ENCODE measurements around the gene DMBT1.
A peak's percentile ranks its signal among the peaks of the same experiment; 100 is the strongest.

Gene DMBT1

DNA sequence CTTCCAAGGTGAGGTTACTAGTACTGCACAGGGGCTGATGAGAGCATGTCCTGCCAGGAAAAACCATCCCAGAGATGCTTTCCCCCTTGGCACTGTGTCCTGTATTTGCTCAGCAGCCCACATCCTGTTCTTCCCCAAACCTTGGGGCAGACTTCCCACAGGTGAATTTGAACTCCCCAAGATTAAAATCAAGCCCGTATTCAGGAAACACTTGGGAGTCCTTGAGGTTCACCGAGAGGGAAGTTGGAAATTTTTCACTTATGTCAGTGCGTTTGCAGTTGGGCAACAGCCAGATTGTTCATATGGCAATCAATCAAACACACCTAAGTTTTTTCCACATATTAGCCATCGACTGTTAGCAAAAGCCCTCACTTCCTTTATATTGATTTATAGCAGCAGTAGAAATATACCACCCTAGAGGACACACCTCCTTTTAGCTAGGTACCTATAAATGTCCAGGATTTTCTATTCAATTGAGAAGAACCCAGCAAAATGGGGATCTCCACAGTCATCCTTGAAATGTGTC is at the start of gene DMBT1:
Gene DMBT1 (plus strand): TSS at position 476 of the 526 bp plus-strand sequence. CDS start 17 bp downstream, at position 493.
- H3K27me3 Mint-ChIP-seq: peaks cover 37% of the 10 kb centered on the region
- H3K36me3 Mint-ChIP-seq: peaks cover 4% of the 10 kb centered on the region
- no peaks in the 10 kb centered on the region for H3K4me1 Mint-ChIP-seq
- H3K27ac Mint-ChIP-seq: no peak within 1 kb of the TSS
- H3K4me3 Mint-ChIP-seq: no peak within 1 kb of the TSS
- ATAC-seq: no peak
- H3K9me3 Mint-ChIP-seq: peaks cover 3% of the 10 kb centered on the region

GRCh38 chr10:122513053-122513452 is 47.5 kb upstream of the DMBT1 start:
- H3K27ac Mint-ChIP-seq: no peak overlapping the region
- peaks cover 16% of the 10 kb centered on the region for H3K27me3 Mint-ChIP-seq
- no peaks in the 10 kb centered on the region for H3K9me3 Mint-ChIP-seq
- ATAC-seq: no peak
- H3K4me1 Mint-ChIP-seq: peaks cover 4% of the 10 kb centered on the region
- no peaks in the 10 kb centered on the region for H3K36me3 Mint-ChIP-seq
- H3K4me3 Mint-ChIP-seq: no peak overlapping the region

GRCh38 chr10:122514045-122514840 is 46.3 kb upstream of the DMBT1 start:
- H3K27me3 Mint-ChIP-seq: peaks cover 21% of the 10 kb centered on the region
- H3K4me1 Mint-ChIP-seq: peaks cover 4% of the 10 kb centered on the region
- H3K9me3 Mint-ChIP-seq: no peaks in the 10 kb centered on the region
- H3K4me3 Mint-ChIP-seq: no peak overlapping the region
- H3K27ac Mint-ChIP-seq: no peak overlapping the region
- ATAC-seq: no peak
- no peaks in the 10 kb centered on the region for H3K36me3 Mint-ChIP-seq

DNA sequence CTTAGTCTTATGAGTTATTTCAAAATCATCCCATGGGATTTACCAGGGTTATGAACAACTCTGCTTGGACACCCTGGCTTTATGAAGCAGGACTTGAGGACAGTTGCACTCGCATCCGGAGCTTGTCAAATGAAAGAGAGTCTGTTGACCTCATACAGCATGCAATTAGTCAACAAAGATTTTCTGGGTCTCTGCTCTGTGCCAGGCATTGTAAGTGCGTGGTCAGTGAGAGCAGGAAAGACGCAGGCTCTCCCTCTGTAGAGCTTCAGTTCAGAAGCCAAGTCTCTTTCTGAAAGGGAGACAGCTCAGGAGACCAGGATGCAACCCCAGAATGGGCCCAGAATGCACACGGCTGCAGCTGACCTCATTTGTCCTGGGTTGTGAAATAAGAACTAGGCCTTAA is 45.5 kb upstream of the DMBT1 start:
- Mint-ChIP-seq H3K27ac (no peak overlapping the region), H3K27me3 (peaks cover 18% of the 10 kb centered on the region), H3K9me3 (no peaks in the 10 kb centered on the region), H3K4me3 (no peak overlapping the region), H3K36me3 (no peaks in the 10 kb centered on the region), H3K4me1 (peaks cover 4% of the 10 kb centered on the region)
- ATAC-seq: no peak

GRCh38 chr10:122515588-122516231 is 44.8 kb upstream of the DMBT1 start:
- Mint-ChIP-seq H3K4me3 (no peak overlapping the region), H3K36me3 (no peaks in the 10 kb centered on the region), H3K4me1 (peaks cover 4% of the 10 kb centered on the region), H3K27ac (no peak overlapping the region), H3K9me3 (no peaks in the 10 kb centered on the region), H3K27me3 (peaks cover 18% of the 10 kb centered on the region)
- ATAC-seq: peak; percentile 76

DNA sequence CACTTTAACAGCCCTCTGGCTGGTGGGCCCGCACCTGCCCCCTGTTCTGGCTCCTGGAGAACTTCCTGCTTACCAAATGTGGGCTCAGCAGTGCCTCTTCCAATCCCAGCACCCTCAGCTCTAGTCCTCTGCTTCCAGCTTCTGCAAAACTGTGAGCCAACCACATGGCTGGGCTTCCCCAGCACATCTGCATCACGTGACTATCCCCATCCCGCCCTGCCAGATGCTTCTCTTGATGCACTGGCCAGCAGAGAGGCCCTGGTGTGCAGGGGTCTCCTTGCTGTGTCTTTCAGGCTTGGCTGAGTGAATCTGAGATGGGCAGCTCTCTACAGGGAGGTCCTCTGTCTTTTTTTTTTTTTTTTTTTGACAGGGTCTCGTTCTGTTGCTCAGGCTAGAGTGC is 43.8 kb upstream of the DMBT1 start:
- Mint-ChIP-seq H3K4me3 (no peak overlapping the region), H3K4me1 (peaks cover 4% of the 10 kb centered on the region), H3K27ac (no peak overlapping the region), H3K36me3 (no peaks in the 10 kb centered on the region), H3K27me3 (peaks cover 18% of the 10 kb centered on the region), H3K9me3 (no peaks in the 10 kb centered on the region)
- ATAC-seq: no peak

- no peak overlapping the region for H3K27ac Mint-ChIP-seq
- peaks cover 4% of the 10 kb centered on the region for H3K4me1 Mint-ChIP-seq
- H3K9me3 Mint-ChIP-seq: peaks cover 4% of the 10 kb centered on the region
- peaks cover 32% of the 10 kb centered on the region for H3K27me3 Mint-ChIP-seq
- no peak for ATAC-seq
- no peaks in the 10 kb centered on the region for H3K36me3 Mint-ChIP-seq
- no peak overlapping the region for H3K4me3 Mint-ChIP-seq
Measured at GRCh38 chr10:122519144-122519543, 41.4 kb upstream of the DMBT1 start.

- no peak overlapping the region for H3K27ac Mint-ChIP-seq
- H3K4me3 Mint-ChIP-seq: no peak overlapping the region
- H3K4me1 Mint-ChIP-seq: peaks cover 4% of the 10 kb centered on the region
- no peak for ATAC-seq
- no peaks in the 10 kb centered on the region for H3K36me3 Mint-ChIP-seq
- peaks cover 4% of the 10 kb centered on the region for H3K9me3 Mint-ChIP-seq
- peaks cover 35% of the 10 kb centered on the region for H3K27me3 Mint-ChIP-seq
Measured at GRCh38 chr10:122519873-122520272, 40.7 kb upstream of the DMBT1 start.

GRCh38 chr10:122521011-122521410 is 39.5 kb upstream of the DMBT1 start:
- Mint-ChIP-seq H3K4me1 (peaks cover 4% of the 10 kb centered on the region), H3K27me3 (peaks cover 41% of the 10 kb centered on the region), H3K9me3 (peaks cover 4% of the 10 kb centered on the region), H3K27ac (no peak overlapping the region), H3K4me3 (no peak overlapping the region), H3K36me3 (no peaks in the 10 kb centered on the region)
- ATAC-seq: no peak

DNA sequence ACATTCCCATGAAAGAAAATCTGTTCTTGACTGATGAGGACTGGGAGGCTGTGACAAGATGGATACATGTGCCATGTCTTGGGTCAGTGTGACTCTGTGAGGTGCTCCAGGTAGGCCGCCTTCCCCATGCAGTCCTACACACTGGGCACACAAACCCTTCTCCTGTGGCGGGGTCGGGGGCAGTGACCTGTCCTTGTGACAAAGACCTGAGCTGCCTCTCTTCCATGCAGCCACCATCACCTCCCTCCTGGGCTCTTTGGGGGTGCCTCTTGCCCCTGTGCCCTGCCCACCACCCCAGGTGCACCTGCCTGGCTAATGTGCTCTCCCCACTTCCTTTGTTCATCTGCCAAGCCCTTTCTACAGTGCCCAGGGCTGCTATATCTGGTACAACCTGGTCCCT is 35.7 kb upstream of the DMBT1 start:
- no peak for ATAC-seq
- Mint-ChIP-seq H3K4me3 (no peak overlapping the region), H3K27me3 (peaks cover 23% of the 10 kb centered on the region), H3K4me1 (no peaks in the 10 kb centered on the region), H3K27ac (no peak overlapping the region), H3K36me3 (no peaks in the 10 kb centered on the region), H3K9me3 (peaks cover 4% of the 10 kb centered on the region)

GRCh38 chr10:122525788-122526187 is 34.8 kb upstream of the DMBT1 start:
- Mint-ChIP-seq H3K4me1 (no peaks in the 10 kb centered on the region), H3K36me3 (no peaks in the 10 kb centered on the region), H3K27ac (no peak overlapping the region), H3K4me3 (no peak overlapping the region), H3K27me3 (peaks cover 23% of the 10 kb centered on the region), H3K9me3 (peaks cover 4% of the 10 kb centered on the region)
- no peak for ATAC-seq

- Mint-ChIP-seq H3K9me3 (peaks cover 4% of the 10 kb centered on the region), H3K27me3 (peaks cover 23% of the 10 kb centered on the region), H3K4me3 (no peak overlapping the region), H3K27ac (no peak overlapping the region), H3K36me3 (no peaks in the 10 kb centered on the region), H3K4me1 (no peaks in the 10 kb centered on the region)
- no peak for ATAC-seq
Measured at GRCh38 chr10:122526892-122527291, 33.7 kb upstream of the DMBT1 start.

- Mint-ChIP-seq H3K27me3 (peaks cover 3% of the 10 kb centered on the region), H3K9me3 (no peaks in the 10 kb centered on the region), H3K36me3 (no peaks in the 10 kb centered on the region), H3K27ac (no peak overlapping the region), H3K4me3 (no peak overlapping the region), H3K4me1 (no peaks in the 10 kb centered on the region)
- ATAC-seq: no peak
Measured at GRCh38 chr10:122530177-122530576, 30.4 kb upstream of the DMBT1 start.

DNA sequence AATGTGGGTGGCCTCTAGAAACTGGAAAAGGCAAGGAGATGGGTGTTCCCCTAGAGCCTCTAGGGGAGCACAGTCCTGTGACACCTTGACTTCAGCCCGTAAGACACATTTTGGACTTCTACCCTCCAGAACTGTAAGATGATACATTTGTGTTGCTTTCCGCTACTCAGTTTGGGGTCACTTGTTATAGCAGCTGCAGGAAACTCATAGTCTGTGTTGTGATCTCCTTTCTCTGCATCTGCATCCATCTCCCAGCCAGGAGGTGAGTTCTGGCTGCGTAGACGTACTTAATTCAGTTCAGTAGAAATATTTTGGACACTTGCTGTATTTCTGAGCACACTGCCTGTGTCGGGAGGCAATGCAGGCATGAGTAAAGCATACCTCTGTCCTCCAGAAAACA is 29.3 kb upstream of the DMBT1 start:
- no peak for ATAC-seq
- H3K4me1 Mint-ChIP-seq: no peaks in the 10 kb centered on the region
- H3K27ac Mint-ChIP-seq: no peak overlapping the region
- H3K27me3 Mint-ChIP-seq: no peaks in the 10 kb centered on the region
- no peak overlapping the region for H3K4me3 Mint-ChIP-seq
- no peaks in the 10 kb centered on the region for H3K9me3 Mint-ChIP-seq
- no peaks in the 10 kb centered on the region for H3K36me3 Mint-ChIP-seq

DNA sequence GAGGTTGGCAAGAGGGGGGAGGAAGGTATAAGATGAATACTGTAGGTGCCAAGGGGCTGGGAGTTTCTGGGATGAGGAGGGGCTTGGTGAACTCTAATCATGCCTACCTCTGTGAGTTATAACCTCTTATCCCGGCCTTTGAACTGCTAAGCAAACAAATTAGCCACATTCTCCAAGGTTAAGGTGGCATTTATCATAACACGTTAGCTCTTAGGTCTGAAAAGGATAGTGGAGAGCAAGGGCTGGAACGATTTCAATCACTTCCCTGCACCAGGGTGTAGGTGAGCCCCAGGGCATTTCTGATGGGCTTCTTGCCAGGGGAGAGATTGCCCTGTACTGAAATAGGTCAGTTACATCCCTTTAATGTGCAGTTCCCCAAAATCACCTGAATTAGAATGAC is 28.6 kb upstream of the DMBT1 start:
- Mint-ChIP-seq H3K27ac (no peak overlapping the region), H3K4me1 (no peaks in the 10 kb centered on the region), H3K4me3 (no peak overlapping the region), H3K27me3 (no peaks in the 10 kb centered on the region), H3K36me3 (no peaks in the 10 kb centered on the region), H3K9me3 (no peaks in the 10 kb centered on the region)
- ATAC-seq: no peak
